ENCODE measurements around the gene LRRC8D. TPM values are rescaled to one million over a fixed set of nuclear protein-coding genes. Genes with fewer than 3 reads are reported as not detected.

The LRRC8D gene
- total RNA-seq, 1 experiment from 2014 or later: 37.2 TPM

GRCh38 chr1:89802841-89803240, 18.0 kb upstream of the LRRC8D start:
- no peaks in the 10 kb centered on the region for H3K27me3 ChIP-seq (ENCODE audit: insufficient read depth, low read length)
- H4K91ac ChIP-seq (ENCODE audit: insufficient read length, low read depth, low read length): no peak overlapping the region
- H3K27ac ChIP-seq (ENCODE audit: insufficient read length, low read depth, low read length): no peak overlapping the region
- no peak overlapping the region for H3K9ac ChIP-seq (ENCODE audit: extremely low read depth, insufficient read length, low read length)
- no peaks in the 10 kb centered on the region; the same call in 1 of the 2 replicates for H3K4me1 ChIP-seq (ENCODE audit: insufficient read depth, low read length)
- Mint-ChIP-seq H3K9me3 (peaks cover 0 to 3% of the 10 kb centered on the region in 2 experiments; a peak in 1 of 5 replicates), H3K4me1 (peaks cover 16 to 20% of the 10 kb centered on the region in 2 experiments), H3K4me3 (no peak overlapping the region), H3K27me3 (ENCODE audit: low read depth) (peaks cover 7% of the 10 kb centered on the region), H3K36me3 (ENCODE audit: insufficient read depth in 1 of 3, low read depth in 3 of 3) (no peaks in the 10 kb centered on the region; a peak in 1 of 7 replicates), H3K27ac (no peak overlapping the region)
- no peak overlapping the region for H4K8ac ChIP-seq (replicated peaks; ENCODE audit: insufficient read length, low read depth, low read length)
- H2BK20ac ChIP-seq (ENCODE audit: low read depth, low read length, poor library complexity, severe bottlenecking): no peak overlapping the region
- WGBS (ENCODE audit: extremely low coverage, insufficient read length, low lambda C conversion rate): no CpG with 5 or more reads among the region's 2 CpGs
- no peaks in the 10 kb centered on the region for H3K23me2 ChIP-seq (ENCODE audit: insufficient read length, low read depth, low read length, poor library complexity, severe bottlenecking)
- H3K23ac ChIP-seq (ENCODE audit: insufficient read length, low read depth, low read length): no peak overlapping the region
- no peak overlapping the region for H3K4ac ChIP-seq (ENCODE audit: low read depth, low read length)
- no peak overlapping the region for H3K18ac ChIP-seq (ENCODE audit: insufficient read length, low read depth, low read length)
- H3K79me1 ChIP-seq (ENCODE audit: insufficient read depth, low read depth, low read length, poor library complexity, severe bottlenecking): no peaks in the 10 kb centered on the region
- no peak overlapping the region for H3K56ac ChIP-seq (ENCODE audit: insufficient read length, low read depth, low read length)
- H3K9me3 ChIP-seq (ENCODE audit: control insufficient read depth, low read depth, low read length): no peaks in the 10 kb centered on the region
- TF ChIP-seq CTCF (conservative IDR thresholded peaks at IDR 0.05): no peak
- H3T11ph ChIP-seq (ENCODE audit: low read length): no peak overlapping the region
- H2BK120ac ChIP-seq (ENCODE audit: low read depth, low read length, poor library complexity, severe bottlenecking): no peak overlapping the region
- H3K4me2 ChIP-seq (ENCODE audit: insufficient read depth, insufficient read length, low read length): no peak overlapping the region
- no peak overlapping the region for H4K5ac ChIP-seq (ENCODE audit: insufficient read length, low read depth, low read length)
- no peak overlapping the region for H2AFZ ChIP-seq (ENCODE audit: low read length)
- no peak overlapping the region for H2BK5ac ChIP-seq (ENCODE audit: insufficient read length, low read length)
- H4K20me1 ChIP-seq (ENCODE audit: control insufficient read depth, insufficient read depth, insufficient read length): no peaks in the 10 kb centered on the region
- H3K14ac ChIP-seq (ENCODE audit: insufficient read depth, low read length): no peak overlapping the region
- DNase-seq: no peak
- H3K79me2 ChIP-seq (ENCODE audit: insufficient read depth, low read length): no peaks in the 10 kb centered on the region
- H2BK15ac ChIP-seq (ENCODE audit: low read depth, low read length): no peak overlapping the region
- H2AK5ac ChIP-seq (ENCODE audit: insufficient read length, low read length): no peak overlapping the region
- no peak overlapping the region for H2BK12ac ChIP-seq (ENCODE audit: insufficient read length, low read depth, low read length)

Measured in H9 (cell line).